GM20431 (cell line): Measurements from ENCODE around the gene TMEM222.

Experiments
- in situ Hi-C: fragments of 300-500 bp; cut with MseI, MboI; formaldehyde crosslinking; loops from one replicate; pipeline ENCODE4 v1.15.0; 2020; ENCODE audit warnings: low sequenced_read_pairs; ENCODE audit not compliant: unreplicated experiment

TMEM222 gene

DNA sequence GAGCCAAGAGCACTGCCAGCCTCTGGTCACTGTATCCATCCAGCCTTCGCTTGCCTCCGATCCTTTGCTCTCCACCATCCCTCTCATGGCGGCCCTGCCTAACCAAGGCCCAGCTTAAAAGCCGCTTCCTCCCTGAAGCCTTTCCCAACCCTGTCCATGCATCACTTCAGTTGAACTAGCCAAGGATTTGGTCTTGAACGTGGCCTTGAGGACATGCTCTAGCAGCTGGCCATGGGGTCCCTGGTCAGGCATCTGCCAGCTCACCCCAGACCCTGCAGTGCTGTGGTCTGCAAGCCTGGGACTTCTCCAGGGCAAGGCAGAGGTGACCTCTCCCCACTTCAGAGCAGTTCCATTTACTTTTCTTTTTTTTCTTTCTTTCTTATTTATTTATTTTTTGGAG, 14.8 kb downstream of the TMEM222 start:
- in situ Hi-C loops = no loop called here

DNA sequence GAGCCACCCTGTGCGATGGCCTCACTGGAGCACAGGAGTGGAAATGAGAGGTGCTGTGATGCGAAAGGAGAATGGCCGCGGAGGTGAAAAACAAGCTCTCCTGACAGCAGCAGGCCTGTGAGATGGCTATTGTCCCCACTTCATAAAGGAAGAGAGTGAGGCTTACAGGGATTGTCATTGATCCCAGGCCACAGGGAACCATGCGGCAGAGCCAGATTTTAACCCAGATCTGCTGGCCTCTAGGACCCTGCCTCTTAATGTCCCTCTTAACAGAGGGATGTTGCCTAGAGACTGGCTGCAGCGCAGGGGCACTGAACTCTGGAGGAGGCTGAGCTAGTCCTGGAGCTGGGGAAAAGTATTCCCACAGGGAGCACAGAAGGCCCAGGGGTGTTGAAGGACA, 16.8 kb downstream of the TMEM222 start:
- in situ Hi-C loops = no loop called here

GRCh38 chr1:27339213-27339612, 17.2 kb downstream of the TMEM222 start:
- in situ Hi-C loops = no loop called here

DNA sequence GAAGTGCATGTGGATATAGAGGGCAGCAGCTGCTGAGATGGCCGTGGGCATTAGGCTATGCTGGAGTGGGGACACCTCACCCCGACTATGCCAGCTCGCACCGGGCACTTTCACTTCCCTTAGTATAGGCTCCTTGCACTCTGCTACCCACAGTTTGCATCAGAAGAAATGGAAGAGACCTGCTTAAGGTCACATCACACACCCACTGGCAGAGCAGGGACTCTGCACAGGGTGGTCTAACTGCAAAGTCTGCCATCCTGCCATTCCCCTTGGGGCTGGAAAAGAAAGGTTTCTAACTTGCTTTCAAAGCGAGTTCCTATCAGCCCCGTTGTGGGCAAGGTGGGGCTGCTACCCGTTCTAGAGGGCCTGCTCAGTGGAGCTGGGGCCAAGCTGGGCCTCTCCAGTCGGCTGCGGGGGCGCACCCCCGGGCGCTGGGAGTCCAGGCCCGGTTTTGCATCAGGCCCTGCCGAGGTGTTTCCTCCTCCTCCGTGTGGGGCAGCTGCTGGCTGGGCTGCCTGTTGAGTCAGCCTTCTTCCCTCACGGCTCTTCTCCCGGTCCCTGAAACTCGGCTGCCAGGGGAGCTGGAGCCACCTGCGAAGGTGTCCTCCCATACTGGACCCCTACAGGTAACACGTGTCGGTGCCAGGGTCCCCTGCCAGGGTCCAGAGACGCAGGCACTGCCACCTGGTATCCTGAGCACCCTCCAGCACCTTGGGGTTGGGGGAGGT, 19.7 kb downstream of the TMEM222 start, which contains the start of gene SYTL1:
Gene SYTL1, plus strand, starts transcription at position 498 of the 728 bp plus-strand sequence. CDS start 3,313 bp downstream, outside the sequence.
- in situ Hi-C loops = no loop called here

- in situ Hi-C loops = no loop called here
These were observed 20.4 kb downstream of the TMEM222 start for GRCh38 chr1:27342391-27342777.

- in situ Hi-C loops = no loop called here
These were observed 21.0 kb downstream of the TMEM222 start for GRCh38 chr1:27342778-27343638.

DNA sequence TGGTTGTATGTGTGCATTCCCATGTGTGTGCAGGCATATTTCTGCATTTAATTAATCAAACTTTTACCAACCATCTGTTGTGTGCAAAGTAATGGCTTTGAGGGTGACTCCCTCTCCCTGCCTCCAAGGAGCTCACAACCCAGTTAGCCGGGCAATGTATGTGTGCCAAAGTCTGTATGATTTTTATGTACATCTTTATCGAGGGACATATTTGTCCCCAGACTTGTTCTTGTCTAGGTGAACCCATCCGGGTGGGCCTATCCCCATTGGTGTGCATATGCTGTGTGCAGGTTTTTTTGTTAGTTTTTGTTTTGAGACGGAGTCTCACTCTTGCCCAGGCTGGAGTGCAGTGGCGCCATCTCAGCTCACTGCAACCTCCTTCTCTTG, 21.7 kb downstream of the TMEM222 start:
- in situ Hi-C loops = no loop called here

DNA sequence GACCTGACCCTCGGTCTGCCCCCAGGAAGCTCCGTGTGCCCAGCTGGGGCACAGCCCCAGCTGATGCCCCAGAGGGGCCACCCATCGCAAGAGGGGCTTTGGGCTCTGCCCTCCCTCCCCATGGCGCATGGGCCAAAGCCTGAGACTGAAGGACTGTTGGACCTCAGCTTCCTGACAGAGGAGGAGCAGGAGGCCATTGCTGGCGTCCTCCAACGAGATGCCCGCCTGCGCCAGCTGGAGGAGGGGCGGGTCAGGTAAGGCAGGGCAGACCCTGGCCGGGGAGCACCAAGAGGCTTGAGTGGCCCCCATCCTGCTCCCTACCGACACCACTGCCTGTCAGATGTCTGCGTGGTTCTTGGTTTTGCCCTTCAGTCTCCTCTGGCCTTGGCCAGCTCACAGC, 23.3 kb downstream of the TMEM222 start:
- in situ Hi-C loops = no loop called here

DNA sequence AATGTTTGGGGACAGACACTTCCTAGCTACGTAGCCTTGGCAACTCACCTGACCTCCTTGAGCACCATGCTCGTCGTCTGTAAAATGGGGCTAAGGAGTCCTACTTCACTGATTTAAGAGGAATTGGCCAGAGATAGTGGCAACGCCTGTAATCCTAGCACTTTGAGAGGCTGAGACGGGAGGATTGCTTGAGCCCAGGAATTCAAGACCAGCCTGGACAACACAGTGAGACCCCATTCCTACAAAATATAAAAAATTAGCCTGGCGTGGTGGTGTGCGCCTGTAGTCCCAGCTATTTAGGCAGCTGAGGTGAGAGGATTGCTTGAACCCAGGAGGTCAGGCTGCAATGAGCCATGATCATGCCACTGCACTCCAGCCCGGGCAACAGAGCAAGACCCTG, 24.4 kb downstream of the TMEM222 start:
- in situ Hi-C loops = no loop called here

GRCh38 chr1:27346991-27347624, 25.1 kb downstream of the TMEM222 start:
- in situ Hi-C loops = no loop called here

- in situ Hi-C loops = no loop called here
These were observed 27.2 kb downstream of the TMEM222 start for GRCh38 chr1:27348861-27349783.

DNA sequence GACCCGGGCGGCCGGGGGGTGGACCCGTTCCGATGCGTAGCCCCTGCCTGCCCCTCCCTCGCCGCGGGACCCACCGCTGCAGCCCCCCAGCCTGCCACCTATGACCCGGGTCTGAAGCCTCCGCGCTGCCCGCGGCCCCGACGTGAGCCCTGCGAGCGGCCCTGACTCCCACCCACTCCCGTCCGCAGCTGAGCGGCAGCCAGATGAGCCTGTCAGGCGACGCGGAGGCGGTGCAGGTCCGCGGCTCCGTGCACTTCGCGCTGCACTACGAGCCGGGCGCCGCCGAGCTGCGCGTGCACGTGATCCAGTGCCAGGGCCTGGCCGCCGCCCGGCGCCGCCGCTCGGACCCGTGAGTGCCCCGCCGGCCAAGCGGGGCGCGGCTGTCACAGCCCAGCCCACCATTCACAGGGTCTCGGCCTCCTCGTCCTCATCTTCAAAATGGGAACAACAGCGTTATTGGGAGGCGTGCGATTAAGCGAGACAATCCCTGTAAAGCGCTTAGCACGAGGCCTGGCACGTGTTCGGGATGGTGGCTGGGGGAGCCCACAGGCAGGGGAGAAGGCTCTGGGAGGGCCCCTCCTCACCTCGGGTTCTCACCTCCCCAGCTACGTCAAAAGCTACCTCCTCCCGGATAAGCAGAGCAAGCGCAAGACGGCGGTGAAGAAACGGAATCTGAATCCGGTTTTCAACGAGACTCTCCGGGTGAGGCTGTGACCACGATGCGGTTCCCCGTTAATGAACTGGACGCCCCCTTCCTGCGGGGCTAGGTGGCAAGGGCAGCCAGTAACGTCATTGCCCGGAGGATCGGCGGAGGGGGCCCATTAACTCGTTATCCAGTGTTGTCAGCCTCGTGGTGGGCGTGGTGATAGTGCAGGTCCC, 28.1 kb downstream of the TMEM222 start:
- in situ Hi-C loops = no loop called here

GRCh38 chr1:27350663-27351540, 28.9 kb downstream of the TMEM222 start:
- in situ Hi-C loops = no loop called here

- in situ Hi-C loops = no loop called here
These were observed 29.7 kb downstream of the TMEM222 start for GRCh38 chr1:27351541-27352107.

DNA sequence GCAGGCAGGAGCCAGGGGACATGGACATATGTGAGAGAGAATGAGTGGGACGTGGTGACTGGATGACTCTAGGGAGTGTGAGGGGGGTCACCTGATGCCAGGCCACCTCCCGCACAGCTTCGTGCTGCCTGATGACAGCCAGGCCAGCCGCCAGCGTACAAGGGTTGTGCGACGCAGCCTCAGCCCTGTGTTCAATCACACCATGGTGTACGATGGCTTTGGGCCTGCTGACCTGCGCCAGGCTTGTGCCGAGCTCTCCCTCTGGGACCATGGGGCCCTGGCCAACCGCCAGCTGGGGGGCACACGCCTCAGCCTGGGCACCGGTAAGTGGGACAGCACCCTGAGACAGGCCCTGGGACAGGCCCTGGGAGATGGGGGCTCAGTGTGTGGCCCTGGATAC, 31.2 kb downstream of the TMEM222 start:
- in situ Hi-C loops = no loop called here

- in situ Hi-C loops = no loop called here
These were observed 31.7 kb downstream of the TMEM222 start for GRCh38 chr1:27353629-27354028.

DNA sequence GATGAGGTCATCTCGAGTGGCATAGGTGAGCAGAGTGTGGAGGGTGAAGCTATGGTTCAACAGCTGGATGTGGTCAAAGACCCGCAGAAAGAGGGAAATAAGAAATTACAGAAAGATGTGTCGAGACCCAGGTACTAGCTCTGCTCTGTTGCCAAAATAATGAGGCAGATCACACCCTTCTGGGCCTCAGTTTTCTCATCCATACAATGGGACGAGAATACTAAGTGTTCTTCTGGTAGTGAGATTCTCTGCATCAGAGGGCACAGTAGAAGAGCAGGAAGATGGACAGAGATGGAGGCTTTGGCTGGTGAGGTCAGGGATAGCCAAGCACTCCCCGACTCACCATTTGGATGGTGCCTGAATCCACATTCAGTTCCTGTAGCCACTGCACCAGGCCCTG, 33.7 kb downstream of the TMEM222 start:
- in situ Hi-C loops = no loop called here

DNA sequence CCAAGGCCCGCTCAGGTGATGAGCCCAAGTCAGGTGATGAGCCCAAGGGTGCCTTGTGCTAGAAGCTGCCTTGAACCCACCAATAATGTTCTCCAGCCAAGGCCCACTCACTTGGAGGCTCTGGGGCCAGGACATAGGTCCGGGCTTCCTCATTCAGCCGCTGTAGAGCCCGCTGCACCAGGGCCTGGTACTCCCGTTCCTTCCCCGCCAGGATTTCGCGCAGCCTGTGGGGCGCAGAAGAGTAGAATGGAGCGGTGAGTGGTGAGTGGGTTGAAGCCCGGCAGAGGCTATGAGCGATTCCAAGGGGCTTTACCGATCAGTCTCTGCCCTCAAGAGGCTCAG, 34.3 kb downstream of the TMEM222 start:
- in situ Hi-C loops = no loop called here
